ENCODE results near the gene KIRREL1. TPM values are rescaled to one million over a fixed set of nuclear protein-coding genes. Genes with fewer than 3 reads are reported as not detected.

The KIRREL1 gene
- polyA plus RNA-seq, 1 donor (not counting 4 experiments of a cell fraction or from before 2014, with no cell fraction given): 19.7 TPM

GRCh38 chr1:158058237-158058985, 65.0 kb downstream of the KIRREL1 start:
- no peak for DNase-seq (ENCODE audit: low read depth, low spot score)
- H3K4me3 ChIP-seq (ENCODE audit: control insufficient read depth in 2 of 3, extremely low read depth in 1 of 3, insufficient read depth in 2 of 3, low read depth in 1 of 3, low read length in 3 of 3): no peak overlapping the region
- dilution Hi-C loops (cut with MboI; ENCODE audit: extremely low pct_ligation_motif_present, low sequenced_read_pairs): no loop called here
- no peak overlapping the region for H3K4me2 ChIP-seq (ENCODE audit: control insufficient read depth, extremely low read depth, insufficient read depth, low read depth, low read length)
- no peak overlapping the region for H3K9ac ChIP-seq (ENCODE audit: control insufficient read depth, extremely low read depth, insufficient read depth, low read length)
- peaks cover 95% of the 10 kb centered on the region for H3K79me2 ChIP-seq (ENCODE audit: control insufficient read depth, insufficient read depth, low read length)
- no peak overlapping the region for H2AFZ ChIP-seq (ENCODE audit: control insufficient read depth, low read length)
- no peak for TF ChIP-seq CTCF (optimal IDR thresholded peaks at IDR 0.05 in 1 of 3, IDR thresholded peaks at IDR 0.05 in 1 of 3, conservative IDR thresholded peaks at IDR 0.05 in 1 of 3; ENCODE audit: extremely low read depth in 1 of 3, insufficient read depth in 2 of 3, low read length in 3 of 3)
- TF ChIP-seq EZH2 (IDR thresholded peaks at IDR 0.05; ENCODE audit: low read length): no peak
- H3K27ac ChIP-seq (ENCODE audit: control insufficient read depth, insufficient read depth, low read length): no peak overlapping the region
- H3K4me1 ChIP-seq (ENCODE audit: control insufficient read depth, extremely low read depth, insufficient read depth, low read length): no peaks in the 10 kb centered on the region
- peaks cover 15 to 38% of the 10 kb centered on the region in 2 experiments for H3K36me3 ChIP-seq (ENCODE audit: control insufficient read depth in 2 of 2, extremely low read depth in 1 of 2, insufficient read depth in 2 of 2, low read length in 2 of 2)
- no peaks in the 10 kb centered on the region for H3K9me3 ChIP-seq (ENCODE audit: control insufficient read depth, low read depth, low read length)
- FAIRE-seq: no peak
- H3K27me3 ChIP-seq (ENCODE audit: control insufficient read depth, extremely low read depth, insufficient read depth, low read length): no peaks in the 10 kb centered on the region
- peaks cover 18% of the 10 kb centered on the region for H4K20me1 ChIP-seq (ENCODE audit: control insufficient read depth, extremely low read depth, insufficient read depth, low read length)
- H3K9me1 ChIP-seq (ENCODE audit: control insufficient read depth, extremely low read depth, insufficient read depth, low read length): no peaks in the 10 kb centered on the region

- Histone ChIP-seq H3K79me2 (ENCODE audit: control insufficient read depth, insufficient read depth, low read length) (peaks cover 95% of the 10 kb centered on the region), H2AFZ (ENCODE audit: control insufficient read depth, low read length) (no peak overlapping the region), H3K27ac (ENCODE audit: control insufficient read depth, insufficient read depth, low read length) (no peak overlapping the region), H4K20me1 (ENCODE audit: control insufficient read depth, extremely low read depth, insufficient read depth, low read length) (peaks cover 18% of the 10 kb centered on the region), H3K9me3 (ENCODE audit: control insufficient read depth, low read depth, low read length) (no peaks in the 10 kb centered on the region), H3K4me1 (ENCODE audit: control insufficient read depth, extremely low read depth, insufficient read depth, low read length) (no peaks in the 10 kb centered on the region), H3K27me3 (ENCODE audit: control insufficient read depth, extremely low read depth, insufficient read depth, low read length) (no peaks in the 10 kb centered on the region), H3K4me2 (ENCODE audit: control insufficient read depth, extremely low read depth, insufficient read depth, low read depth, low read length) (no peak overlapping the region), H3K36me3 (ENCODE audit: control insufficient read depth in 2 of 2, extremely low read depth in 1 of 2, insufficient read depth in 2 of 2, low read length in 2 of 2) (peaks cover 12 to 35% of the 10 kb centered on the region in 2 experiments), H3K4me3 (ENCODE audit: control insufficient read depth in 2 of 3, extremely low read depth in 1 of 3, insufficient read depth in 2 of 3, low read depth in 1 of 3, low read length in 3 of 3) (no peak overlapping the region), H3K9ac (ENCODE audit: control insufficient read depth, extremely low read depth, insufficient read depth, low read length) (no peak overlapping the region), H3K9me1 (ENCODE audit: control insufficient read depth, extremely low read depth, insufficient read depth, low read length) (no peaks in the 10 kb centered on the region)
- dilution Hi-C loops (cut with MboI; ENCODE audit: extremely low pct_ligation_motif_present, low sequenced_read_pairs): no loop called here
- TF ChIP-seq CTCF (optimal IDR thresholded peaks at IDR 0.05 in 1 of 3, IDR thresholded peaks at IDR 0.05 in 1 of 3, conservative IDR thresholded peaks at IDR 0.05 in 1 of 3; ENCODE audit: extremely low read depth in 1 of 3, insufficient read depth in 2 of 3, low read length in 3 of 3) (no peak), EZH2 (IDR thresholded peaks at IDR 0.05; ENCODE audit: low read length) (no peak)
- FAIRE-seq: no peak
- DNase-seq (ENCODE audit: low read depth, low spot score): no peak
These were observed 66.5 kb downstream of the KIRREL1 start for GRCh38 chr1:158059984-158060383.

Measured in keratinocyte (primary cell).